Measurements from ENCODE around the gene ADIG. TPM values are rescaled to one million over a fixed set of nuclear protein-coding genes. Genes with fewer than 3 reads are reported as not detected.

Gene ADIG
- total and polyA plus RNA-seq, 7 experiments from 2014 or later: 0.65 TPM; not detected in 6

GRCh38 chr20:38566036-38566598 lies 14.9 kb upstream of the ADIG start:
- ChIA-PET POLR2A (no interaction called here), CTCF (no interaction called here)

GRCh38 chr20:38569747-38570525 lies 11.1 kb upstream of the ADIG start:
- Histone ChIP-seq H3K36me3 (ENCODE audit: control insufficient read depth in 2 of 3, insufficient read depth in 3 of 3, low read length in 3 of 3) (peaks cover 12 to 82% (median 20%) of the 10 kb centered on the region in 3 experiments), H3K27me3 (ENCODE audit: control insufficient read depth in 2 of 2, insufficient read depth in 2 of 2, low read length in 2 of 2) (no peaks in the 10 kb centered on the region), H3K27ac (ENCODE audit: low read depth, low read length) (no peak overlapping the region), H3K4me1 (ENCODE audit: control insufficient read depth in 2 of 2, insufficient read depth in 2 of 2, low read length in 2 of 2) (no peaks in the 10 kb centered on the region), H3K9me3 (ENCODE audit: control insufficient read depth in 2 of 3, low read length in 3 of 3) (no peaks in the 10 kb centered on the region), H3K4me3 (ENCODE audit: low read length) (no peak overlapping the region)
- Mint-ChIP-seq H3K4me1 (no peaks in the 10 kb centered on the region), H3K27ac (peak overlapping the region in 4 of 9 donors; percentile 2 to 53 (median 28)), H3K27me3 (no peaks in the 10 kb centered on the region), H3K9me3 (peaks cover 0 to 2% (median 0%) of the 10 kb centered on the region in 11 donors), H3K36me3 (peaks cover 8 to 43% (median 11%) of the 10 kb centered on the region in 5 donors), H3K4me3 (no peak overlapping the region)
- ATAC-seq: no peak
- POLR2A ChIA-PET: no interaction called here
- intact Hi-C loops (cut with micrococcal nuclease): no loop called here
- no peak for DNase-seq
- CTCF ChIA-PET: interaction anchor here (0.7 kb wide), 1 partner anchor 158 kb away, joined by 3 read pairs; no protein-coding TSS in a partner anchor

More at GRCh38 chr20:38566036-38566598, 14.9 kb upstream of the ADIG start:
- H3K27ac Mint-ChIP-seq: peak overlapping the region in 1 of 9 donors; percentile 13
- no peak overlapping the region for H3K4me3 Mint-ChIP-seq
- ATAC-seq (no peak), DNase-seq (no peak)
- no peak overlapping the region for H3K4me3 ChIP-seq (ENCODE audit: low read length)
- H3K36me3 ChIP-seq (ENCODE audit: control insufficient read depth in 2 of 3, insufficient read depth in 3 of 3, low read length in 3 of 3): peaks cover 5 to 84% (median 14%) of the 10 kb centered on the region in 3 experiments
- intact Hi-C loops (cut with micrococcal nuclease): no loop called here
- H3K36me3 Mint-ChIP-seq: peaks cover 5 to 44% (median 8%) of the 10 kb centered on the region in 5 donors
- peaks cover 0 to 2% (median 0%) of the 10 kb centered on the region in 11 donors for H3K9me3 Mint-ChIP-seq
- no peaks in the 10 kb centered on the region for H3K9me3 ChIP-seq (ENCODE audit: control insufficient read depth in 2 of 3, low read length in 3 of 3)
- H3K27ac ChIP-seq (ENCODE audit: low read depth, low read length): no peak overlapping the region
- no peaks in the 10 kb centered on the region for H3K4me1 ChIP-seq (ENCODE audit: control insufficient read depth in 2 of 2, insufficient read depth in 2 of 2, low read length in 2 of 2)
- H3K27me3 Mint-ChIP-seq: no peaks in the 10 kb centered on the region
- no peaks in the 10 kb centered on the region for H3K4me1 Mint-ChIP-seq
- H3K27me3 ChIP-seq (ENCODE audit: control insufficient read depth in 2 of 2, insufficient read depth in 2 of 2, low read length in 2 of 2): no peaks in the 10 kb centered on the region

GRCh38 chr20:38573413-38573812 lies 7.6 kb upstream of the ADIG start:
- CTCF ChIA-PET: no interaction called here
- no peaks in the 10 kb centered on the region for H3K4me1 Mint-ChIP-seq
- peaks cover 4 to 31% (median 11%) of the 10 kb centered on the region in 5 donors for H3K36me3 Mint-ChIP-seq
- no peak overlapping the region for H3K27ac Mint-ChIP-seq
- peaks cover 7 to 70% (median 18%) of the 10 kb centered on the region in 3 experiments for H3K36me3 ChIP-seq (ENCODE audit: control insufficient read depth in 2 of 3, insufficient read depth in 3 of 3, low read length in 3 of 3)
- no peak overlapping the region for H3K4me3 ChIP-seq (ENCODE audit: low read length)
- H3K4me1 ChIP-seq (ENCODE audit: control insufficient read depth in 2 of 2, insufficient read depth in 2 of 2, low read length in 2 of 2): no peaks in the 10 kb centered on the region
- H3K27me3 ChIP-seq (ENCODE audit: control insufficient read depth in 2 of 2, insufficient read depth in 2 of 2, low read length in 2 of 2): no peaks in the 10 kb centered on the region
- H3K27me3 Mint-ChIP-seq: no peaks in the 10 kb centered on the region
- POLR2A ChIA-PET: no interaction called here
- no peak overlapping the region for H3K27ac ChIP-seq (ENCODE audit: low read depth, low read length)
- no peak for DNase-seq
- ATAC-seq: no peak
- peaks cover 0 to 2% (median 0%) of the 10 kb centered on the region in 11 donors for H3K9me3 Mint-ChIP-seq
- intact Hi-C loops (cut with micrococcal nuclease): no loop called here
- H3K9me3 ChIP-seq (ENCODE audit: control insufficient read depth in 2 of 3, low read length in 3 of 3): no peaks in the 10 kb centered on the region
- no peak overlapping the region for H3K4me3 Mint-ChIP-seq

GRCh38 chr20:38579219-38579910 lies 1.6 kb upstream of the ADIG start:
- no peak for ATAC-seq
- ChIA-PET POLR2A (no interaction called here), CTCF (no interaction called here)
- Histone ChIP-seq H3K9me3 (ENCODE audit: control insufficient read depth in 2 of 3, low read length in 3 of 3) (no peaks in the 10 kb centered on the region), H3K4me1 (ENCODE audit: control insufficient read depth in 2 of 2, insufficient read depth in 2 of 2, low read length in 2 of 2) (no peaks in the 10 kb centered on the region), H3K36me3 (ENCODE audit: control insufficient read depth in 2 of 3, insufficient read depth in 3 of 3, low read length in 3 of 3) (peaks cover 3 to 26% (median 7%) of the 10 kb centered on the region in 3 experiments), H3K27me3 (ENCODE audit: control insufficient read depth in 2 of 2, insufficient read depth in 2 of 2, low read length in 2 of 2) (no peaks in the 10 kb centered on the region), H3K27ac (ENCODE audit: low read depth, low read length) (no peak overlapping the region), H3K4me3 (ENCODE audit: low read length) (no peak overlapping the region)
- Mint-ChIP-seq H3K4me3 (no peak overlapping the region), H3K4me1 (peaks cover 0 to 6% (median 0%) of the 10 kb centered on the region in 7 donors), H3K9me3 (no peaks in the 10 kb centered on the region), H3K27me3 (no peaks in the 10 kb centered on the region), H3K27ac (peak overlapping the region in 3 of 9 donors; percentile 51 to 54 (median 53)), H3K36me3 (peaks cover 2 to 10% (median 4%) of the 10 kb centered on the region in 5 donors)
- intact Hi-C loops (cut with micrococcal nuclease): no loop called here
- DNase-seq: no peak

- CTCF ChIA-PET: no interaction called here
- Mint-ChIP-seq H3K27me3 (no peaks in the 10 kb centered on the region), H3K9me3 (no peaks in the 10 kb centered on the region), H3K4me3 (no peak overlapping the region), H3K27ac (peak overlapping the region in 2 of 9 donors; percentile 53 to 54), H3K36me3 (peaks cover 0 to 5% (median 0%) of the 10 kb centered on the region in 5 donors), H3K4me1 (peaks cover 0 to 6% (median 0%) of the 10 kb centered on the region in 7 donors)
- Histone ChIP-seq H3K4me3 (ENCODE audit: low read length) (no peak overlapping the region), H3K36me3 (ENCODE audit: control insufficient read depth in 2 of 3, insufficient read depth in 3 of 3, low read length in 3 of 3) (peaks cover 0 to 21% (median 2%) of the 10 kb centered on the region in 3 experiments), H3K27ac (ENCODE audit: low read depth, low read length) (no peak overlapping the region), H3K27me3 (ENCODE audit: control insufficient read depth in 2 of 2, insufficient read depth in 2 of 2, low read length in 2 of 2) (no peaks in the 10 kb centered on the region), H3K4me1 (ENCODE audit: control insufficient read depth in 2 of 2, insufficient read depth in 2 of 2, low read length in 2 of 2) (no peaks in the 10 kb centered on the region), H3K9me3 (ENCODE audit: control insufficient read depth in 2 of 3, low read length in 3 of 3) (no peaks in the 10 kb centered on the region)
- DNase-seq (no peak), ATAC-seq (no peak)
- POLR2A ChIA-PET: no interaction called here
- intact Hi-C loops (cut with micrococcal nuclease): no loop called here
These were observed 1.1 kb upstream of the ADIG start for GRCh38 chr20:38579921-38580320.

GRCh38 chr20:38581830-38582358 lies 897 bp downstream of the ADIG start:
- no peaks in the 10 kb centered on the region for H3K36me3 Mint-ChIP-seq
- Histone ChIP-seq H3K27me3 (ENCODE audit: control insufficient read depth in 2 of 2, insufficient read depth in 2 of 2, low read length in 2 of 2) (no peaks in the 10 kb centered on the region), H3K4me1 (ENCODE audit: control insufficient read depth in 2 of 2, insufficient read depth in 2 of 2, low read length in 2 of 2) (no peaks in the 10 kb centered on the region), H3K9me3 (ENCODE audit: control insufficient read depth in 2 of 3, low read length in 3 of 3) (no peaks in the 10 kb centered on the region), H3K27ac (ENCODE audit: low read depth, low read length) (no peak overlapping the region), H3K4me3 (ENCODE audit: low read length) (no peak overlapping the region), H3K36me3 (ENCODE audit: control insufficient read depth in 2 of 3, insufficient read depth in 3 of 3, low read length in 3 of 3) (peaks cover 0 to 1% (median 0%) of the 10 kb centered on the region in 3 experiments)
- H3K4me3 Mint-ChIP-seq: no peak overlapping the region
- H3K27me3 Mint-ChIP-seq: peaks cover 0 to 2% (median 0%) of the 10 kb centered on the region in 5 donors
- POLR2A ChIA-PET: no interaction called here
- intact Hi-C loops (cut with micrococcal nuclease): no loop called here
- CTCF ChIA-PET: no interaction called here
- peaks cover 0 to 6% (median 0%) of the 10 kb centered on the region in 7 donors for H3K4me1 Mint-ChIP-seq
- no peaks in the 10 kb centered on the region for H3K9me3 Mint-ChIP-seq
- DNase-seq (no peak), ATAC-seq (no peak)
- no peak overlapping the region for H3K27ac Mint-ChIP-seq

All from naive thymus-derived CD4-positive, alpha-beta T cell (primary cell).